HepG2 (cell line): ENCODE results near the gene SLC5A3. TPM values are rescaled to one million over a fixed set of nuclear protein-coding genes. Genes with fewer than 3 reads are reported as not detected.

Experiments
- ATAC-seq: fragments of 200-7000 bp; cut with Tn5 transposase; 3 replicates; pipeline ENCODE4 v1.9.1; 2020; ENCODE audit warnings: mild to moderate bottlenecking, moderate library complexity
- BruUV-seq: library from RNA; stranded (reverse); fragments of 400-500 nt; replicated peaks from 2 replicates; lab custom pipeline; 2021; lab: Mats Ljungman, UMichigan
- CTCF ChIA-PET: fragments of 300-600 bp; formaldehyde crosslinking; extraction: SDS; loops from one replicate; lab custom pipeline; 2021; ENCODE audit warnings: low total read pairs, inconsistent platforms, low intra/inter-chr PET ratio; lab: Yijun Ruan, JAX
- POLR2A ChIA-PET: fragments of 350-600 bp; sonication (Branson Sonifier 250); formaldehyde crosslinking; loops from one replicate; lab custom pipeline; 2020; ENCODE audit warnings: antibody characterized with exemption, inconsistent platforms; lab: Yijun Ruan, JAX
- DNase-seq: peaks from one replicate; pipeline ENCODE4 v3.0.0-alpha.2; 2015; ENCODE audit warnings: low spot score
- FAIRE-seq: peaks from 3 replicates; lab custom pipeline; 2011; peaks lifted over from hg19 to GRCh38; lab: Jason Lieb, UNC
- H2AFZ ChIP-seq: one replicate; pipeline ENCODE4 v1.6.1; 2011; ENCODE audit warnings: low read length, inconsistent platforms
- H3K27ac ChIP-seq: fragments of 300-600 bp; 3 replicates; pipeline ENCODE4 v1.8.0; 2011; ENCODE audit warnings: mixed run types, mild to moderate bottlenecking, mixed read lengths, low read length, inconsistent platforms; ENCODE audit not compliant: insufficient read depth; ENCODE audit errors: extremely low read length
- H3K27me3 ChIP-seq, 2 experiments: fragments of 200-600 bp in 1 of 2; 2 replicates in 1 of 2; 3 replicates in 1 of 2; pipeline versions ENCODE4 v1.6.0 to v1.8.0; 2011; ENCODE audit warnings: low read length in 2 of 2, mild to moderate bottlenecking in 2 of 2, moderate library complexity in 2 of 2, inconsistent platforms in 1 of 2; ENCODE audit not compliant: insufficient read depth in 2 of 2, control insufficient read depth in 1 of 2
- H3K36me3 ChIP-seq, 2 experiments: fragments of 200-600 bp in 1 of 2; replicated peaks in 1 of 2; 2 replicates in 1 of 2; 3 replicates in 1 of 2; pipeline versions ENCODE4 v1.5.1 to v1.8.0; 2011; ENCODE audit warnings: low read length in 2 of 2, inconsistent platforms in 1 of 2; ENCODE audit not compliant: insufficient read depth in 2 of 2, control insufficient read depth in 1 of 2
- H3K4me1 ChIP-seq: 2 replicates; pipeline ENCODE4 v1.5.1; 2012; ENCODE audit warnings: low read length, inconsistent platforms; ENCODE audit not compliant: insufficient read depth
- H3K4me2 ChIP-seq: 2 replicates; pipeline ENCODE4 v1.6.0; 2011; ENCODE audit warnings: low read depth, low read length, inconsistent platforms
- H3K4me3 ChIP-seq, 3 experiments: fragments of 200-600 bp in 1 of 3; sonication (generic), shearing (Covaris generic) in 1 of 3; replicated peaks in 1 of 3; 2 replicates each; pipeline ENCODE4 v1.5.1; 2011 to 2016; ENCODE audit warnings: low read length in 3 of 3, inconsistent platforms in 2 of 3, low read depth in 2 of 3, mild to moderate bottlenecking in 2 of 3, control low read depth in 1 of 3, mixed read lengths in 1 of 3; ENCODE audit not compliant: insufficient read depth in 1 of 3
- H3K79me2 ChIP-seq: one replicate; pipeline ENCODE4 v1.6.1; 2011; ENCODE audit warnings: low read length, inconsistent platforms; ENCODE audit not compliant: insufficient read depth
- H3K9ac ChIP-seq: 2 replicates; pipeline ENCODE4 v1.6.0; 2011; ENCODE audit warnings: mild to moderate bottlenecking, low read depth, low read length, inconsistent platforms; ENCODE audit not compliant: insufficient read depth
- H3K9me3 ChIP-seq: 2 replicates; pipeline ENCODE4 v1.5.1; 2012; ENCODE audit warnings: mild to moderate bottlenecking, low read length
- H4K20me1 ChIP-seq: 2 replicates; pipeline ENCODE4 v1.6.0; 2011; ENCODE audit warnings: inconsistent platforms, mild to moderate bottlenecking, low read length, moderate library complexity; ENCODE audit not compliant: insufficient read depth
- ARNT2 ChIP-seq: sonication (generic); formaldehyde crosslinking; IDR thresholded peaks from 2 replicates; pipeline ENCODE4 v1.8.0; 2022; ENCODE audit warnings: mild to moderate bottlenecking, low read depth, missing genetic modification reagents, moderate library complexity
- FOSL1 ChIP-seq: sonication (generic); formaldehyde crosslinking; IDR thresholded peaks from 2 replicates; pipeline ENCODE4 v1.9.0; 2021; ENCODE audit warnings: missing genetic modification reagents, borderline replicate concordance
- NAIF1 ChIP-seq: sonication (generic); formaldehyde crosslinking; IDR thresholded peaks from 2 replicates; pipeline ENCODE4 v1.5.0; 2020; ENCODE audit warnings: mild to moderate bottlenecking, missing genetic modification reagents, borderline replicate concordance
- NFYB ChIP-seq: sonication (generic); formaldehyde crosslinking; IDR thresholded peaks from 2 replicates; pipeline ENCODE4 v1.4.0; 2020; ENCODE audit warnings: missing genetic modification reagents
- RBFOX2 ChIP-seq: fragments of 200-400 bp; formaldehyde crosslinking; IDR thresholded peaks from 2 replicates; pipeline ENCODE4 v1.6.1; 2017; ENCODE audit warnings: low read depth, mild to moderate bottlenecking, low read length
- SETDB1 ChIP-seq: sonication (generic); formaldehyde crosslinking; IDR thresholded peaks from 2 replicates; pipeline ENCODE4 v1.5.1; 2020; ENCODE audit warnings: missing genetic modification reagents, mild to moderate bottlenecking, borderline replicate concordance
- SIX1 ChIP-seq: sonication (generic); formaldehyde crosslinking; IDR thresholded peaks from 2 replicates; pipeline ENCODE4 v1.4.0; 2020; ENCODE audit warnings: missing genetic modification reagents, borderline replicate concordance
- SMAD3 ChIP-seq: sonication (generic); formaldehyde crosslinking; IDR thresholded peaks from 2 replicates; pipeline ENCODE4 v1.4.0; 2020; ENCODE audit warnings: missing genetic modification reagents
- SMAD9 ChIP-seq: sonication (generic); formaldehyde crosslinking; IDR thresholded peaks from 2 replicates; pipeline ENCODE4 v1.5.1; 2020; ENCODE audit warnings: mild to moderate bottlenecking, missing genetic modification reagents
- ZBTB7B ChIP-seq: sonication (generic); formaldehyde crosslinking; IDR thresholded peaks from 2 replicates; pipeline ENCODE4 v1.4.0; 2020; ENCODE audit warnings: missing genetic modification reagents
- ZMAT3 ChIP-seq: sonication (generic); formaldehyde crosslinking; conservative IDR thresholded peaks from 2 replicates; pipeline ENCODE4 v1.7.0; 2021; ENCODE audit warnings: missing genetic modification reagents
- ZNF282 ChIP-seq: fragments of 450-650 bp; IDR thresholded peaks from 2 replicates; pipeline ENCODE4 v1.6.1; 2018; ENCODE audit not compliant: partially characterized antibody
- ZNF441 ChIP-seq: sonication (generic); formaldehyde crosslinking; IDR thresholded peaks from 2 replicates; pipeline ENCODE4 v1.7.0; 2021; ENCODE audit warnings: missing genetic modification reagents, borderline replicate concordance
- ZNF468 ChIP-seq: sonication (generic); formaldehyde crosslinking; IDR thresholded peaks from 2 replicates; pipeline ENCODE4 v1.8.0; 2022; ENCODE audit warnings: mild to moderate bottlenecking, moderate library complexity, missing genetic modification reagents
- ZNF501 ChIP-seq: sonication (generic); formaldehyde crosslinking; IDR thresholded peaks from 2 replicates; pipeline ENCODE4 v1.5.1; 2020; ENCODE audit warnings: mild to moderate bottlenecking, moderate library complexity, missing genetic modification reagents
- ZNF569 ChIP-seq: sonication (generic); formaldehyde crosslinking; IDR thresholded peaks from 2 replicates; pipeline ENCODE4 v1.5.0; 2020; ENCODE audit warnings: mild to moderate bottlenecking, missing genetic modification reagents, moderate library complexity, borderline replicate concordance
- ZSCAN25 ChIP-seq: sonication (generic); formaldehyde crosslinking; IDR thresholded peaks from 2 replicates; pipeline ENCODE4 v1.8.0; 2022; ENCODE audit warnings: mild to moderate bottlenecking, missing genetic modification reagents
- WGBS: methylation state at CpG from one replicate; pipeline ENCODE4 v1.1.6; 2017; ENCODE audit warnings: low lambda C conversion rate; 5-methylcytosine and 5-hydroxymethylcytosine counted together
- in situ Hi-C: cut with HindIII; loops from 2 replicates; pipeline ENCODE4 v1.10.0; 2017; ENCODE audit warnings: low pct_unique_long_range_greater_than_20kb; ENCODE audit not compliant: extremely low pct_ligation_motif_present
- intact Hi-C: fragments of 100-400 bp; cut with micrococcal nuclease; formaldehyde crosslinking; loops from one replicate; pipeline ENCODE4 v1.10.0; 2022; ENCODE audit not compliant: unreplicated experiment
- polyA plus RNA-seq, 8 experiments: library from polyadenylated mRNA; depleted of rRNA in 3 of 8; stranded (reverse) in 7 of 8; unstranded in 1 of 8; fragments of >200 nt; fragmentation: Illumina TruSeq in 4 of 8; extraction: Trizol in 4 of 8; gene quantifications; 2 replicates each; pipeline versions ENCODE4 v1.2.1 to v1.2.3, GENCODE V29; 2011 to 2016; ENCODE audit warnings: low read depth in 4 of 8, missing spikeins in 1 of 8, mixed read lengths in 1 of 8; ENCODE audit not compliant: insufficient read depth in 1 of 8
- total RNA-seq, 5 experiments: library from RNA; depleted of rRNA; stranded (reverse); fragments of >200 nt; fragmentation: Illumina TruSeq; extraction: Trizol; gene quantifications; 2 replicates each; pipeline ENCODE4 v1.2.3, GENCODE V29; 2016; ENCODE audit warnings: low read depth in 1 of 5

The SLC5A3 gene
- total and polyA plus RNA-seq, 2 of the 13 experiments (the other 11 are each of a cell fraction or from before 2014, with no cell fraction given): 5.6 to 11.2 TPM

DNA sequence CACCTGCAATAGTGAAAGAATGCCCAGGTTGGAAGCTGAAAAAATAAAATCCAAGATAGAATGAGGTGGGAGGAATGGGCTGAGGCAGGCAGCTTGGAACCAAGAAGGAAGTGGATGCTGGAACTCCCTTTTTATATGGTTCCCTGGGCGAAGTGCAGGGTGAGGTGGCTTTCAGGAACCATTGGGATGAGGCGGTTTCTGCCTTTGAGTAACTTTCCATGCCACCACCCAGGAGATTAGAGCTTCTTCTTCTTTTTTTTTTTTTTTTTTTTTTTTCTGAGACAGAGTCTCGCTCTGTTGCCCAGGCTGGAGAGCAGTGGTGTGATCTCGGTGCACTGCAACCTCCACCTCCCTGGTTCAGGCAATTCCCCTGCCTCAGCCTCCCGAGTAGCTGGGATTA is 17.8 kb upstream of the SLC5A3 start:
- peaks cover 0 to 22% of the 10 kb centered on the region in 2 experiments; a peak in 2 of 5 replicates for H3K27me3 ChIP-seq
- intact Hi-C loops (no loop called here), in situ Hi-C loops (no loop called here)
- H3K36me3 ChIP-seq: no peaks in the 10 kb centered on the region
- CTCF ChIA-PET: no interaction called here
- H3K9me3 ChIP-seq: no peaks in the 10 kb centered on the region
- H2AFZ ChIP-seq: no peak overlapping the region
- H4K20me1 ChIP-seq: no peaks in the 10 kb centered on the region
- peaks cover 9% of the 10 kb centered on the region; the same call in 1 of the 2 replicates for H3K4me1 ChIP-seq
- H3K79me2 ChIP-seq: no peaks in the 10 kb centered on the region
- no peak for DNase-seq
- no peak for ATAC-seq
- no TSS peak for BruUV-seq
- no peak overlapping the region for H3K9ac ChIP-seq
- H3K4me2 ChIP-seq: no peak overlapping the region
- no peak for FAIRE-seq
- H3K27ac ChIP-seq: no peak overlapping the region
- 18% methylated on average over 5 of the region's 5 CpGs for WGBS
- no peak for TF ChIP-seq ZMAT3 (CRISPR knock-in tag)
- TF ChIP-seq NFYB (CRISPR knock-in tag): no peak
- no peak for TF ChIP-seq ZNF501 (CRISPR knock-in tag)
- TF ChIP-seq SETDB1 (CRISPR knock-in tag): no peak
- TF ChIP-seq SIX1: no peak
- no peak for TF ChIP-seq ZNF468 (CRISPR knock-in tag)
- TF ChIP-seq ZBTB7B (CRISPR knock-in tag): no peak
- TF ChIP-seq ZNF569 (CRISPR knock-in tag): no peak
- TF ChIP-seq ZNF282: no peak
- TF ChIP-seq SMAD9 (CRISPR knock-in tag): no peak
- no peak for TF ChIP-seq FOSL1 (CRISPR knock-in tag)
- TF ChIP-seq ARNT2 (CRISPR knock-in tag): no peak
- no peak for TF ChIP-seq NAIF1 (CRISPR knock-in tag)
- TF ChIP-seq ZSCAN25 (CRISPR knock-in tag): no peak
- no peak for TF ChIP-seq ZNF441 (CRISPR knock-in tag)
- TF ChIP-seq SMAD3 (CRISPR knock-in tag): no peak
- TF ChIP-seq RBFOX2: no peak
- no peak overlapping the region for H3K4me3 ChIP-seq
- POLR2A ChIA-PET: no interaction called here
